GM19372 (cell line): ENCODE results near the gene PADI1.

ENCODE experiments used
- ATAC-seq: cut with Tn5 transposase; IDR thresholded peaks from one replicate; pipeline ENCODE4 v1.9.1; 2021; ENCODE audit warnings: mild to moderate bottlenecking, low read depth, moderate library complexity; ENCODE audit not compliant: unreplicated experiment

PADI1 gene

GRCh38 chr1:17213782-17214148, 8.8 kb downstream of the PADI1 start:
- ATAC-seq: no peak

GRCh38 chr1:17214876-17215544, 10.1 kb downstream of the PADI1 start:
- ATAC-seq: no peak

- ATAC-seq: no peak
Measured at GRCh38 chr1:17215545-17215890, 10.6 kb downstream of the PADI1 start.

DNA sequence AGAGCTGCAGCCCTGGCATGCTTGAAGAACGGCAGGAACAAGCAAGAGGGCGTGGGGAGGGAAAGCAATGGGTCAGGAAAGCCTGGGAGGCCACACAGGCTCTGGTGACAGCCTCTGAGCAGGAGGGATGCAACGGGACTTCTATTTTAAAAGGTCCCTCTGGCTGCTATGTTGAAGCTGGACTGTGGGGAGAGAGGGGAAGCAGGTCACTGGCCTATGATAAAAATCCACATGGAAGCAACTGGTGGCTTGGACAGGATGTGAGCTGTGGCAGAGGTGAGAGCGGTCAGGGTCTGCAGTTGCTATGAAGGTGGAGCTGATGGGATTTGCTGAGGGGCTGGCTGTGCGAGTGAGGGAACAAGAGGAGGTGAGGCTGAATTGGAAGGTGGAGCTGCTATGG, 11.2 kb downstream of the PADI1 start:
- ATAC-seq: no peak

DNA sequence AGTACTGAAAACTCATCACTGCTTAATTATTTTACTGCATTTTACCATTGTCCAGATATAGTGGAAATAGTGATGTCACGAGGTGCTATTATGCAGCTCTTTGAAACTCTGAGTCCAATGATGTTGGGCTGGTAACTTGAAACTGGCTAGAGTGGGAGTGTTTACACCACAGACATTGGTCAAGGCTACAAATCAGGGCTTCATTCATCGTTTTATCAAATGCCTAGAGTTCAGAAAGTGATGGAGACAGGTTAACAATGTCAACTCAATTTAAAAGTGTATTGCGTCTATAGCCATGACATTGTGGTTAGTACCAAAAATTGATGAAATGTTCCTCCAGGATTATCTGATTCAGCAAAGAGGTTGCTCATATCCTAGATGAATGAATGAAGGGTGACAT, 12.7 kb downstream of the PADI1 start:
- no peak for ATAC-seq

DNA sequence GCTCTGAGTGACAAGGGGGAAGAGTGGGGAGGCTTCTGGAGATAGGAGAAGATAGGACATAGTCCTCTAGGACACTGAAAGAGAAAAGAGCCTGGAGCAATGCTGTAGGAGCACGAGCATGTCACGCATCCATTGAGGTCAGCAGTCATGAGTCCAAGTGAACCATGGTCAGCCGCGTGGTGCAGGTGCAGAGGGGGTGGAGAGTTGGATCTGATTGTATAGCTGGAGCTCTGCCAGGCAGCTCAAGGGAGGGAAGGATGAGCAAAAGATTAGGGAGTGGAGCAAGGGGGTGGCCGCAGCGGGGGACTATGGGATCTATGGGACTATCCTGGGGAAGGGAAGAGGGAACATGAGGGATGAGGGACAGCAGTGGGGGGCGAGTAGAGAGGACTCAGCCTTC, 14.0 kb downstream of the PADI1 start:
- ATAC-seq: no peak

DNA sequence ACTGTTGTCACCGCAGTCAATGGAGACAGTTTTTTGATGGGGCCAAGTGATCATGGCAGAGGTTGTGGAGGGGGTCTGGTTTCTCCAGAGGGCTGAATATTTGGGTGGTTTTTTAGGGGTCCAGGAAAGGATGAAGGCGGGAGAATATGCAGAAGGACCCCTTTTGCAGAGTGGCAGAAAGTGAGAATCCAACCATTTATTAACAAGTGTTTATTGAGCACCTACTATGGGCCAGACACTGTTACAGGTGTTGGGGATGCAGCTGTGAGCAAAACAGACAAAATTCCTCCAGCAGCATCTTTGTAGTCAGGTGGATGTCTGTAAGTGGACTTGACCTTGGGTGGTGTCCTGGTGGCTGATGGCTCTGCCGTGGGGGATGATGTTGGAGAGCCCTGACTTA, 15.4 kb downstream of the PADI1 start:
- no peak for ATAC-seq

GRCh38 chr1:17222557-17222956, 17.6 kb downstream of the PADI1 start:
- no peak for ATAC-seq

- ATAC-seq: no peak
Measured at GRCh38 chr1:17224434-17224833, 19.5 kb downstream of the PADI1 start.

- ATAC-seq: no peak
Measured at GRCh38 chr1:17225140-17225539, 20.2 kb downstream of the PADI1 start.

GRCh38 chr1:17227358-17227915, 22.5 kb downstream of the PADI1 start:
- ATAC-seq: no peak

GRCh38 chr1:17228619-17229018, 23.7 kb downstream of the PADI1 start:
- no peak for ATAC-seq

DNA sequence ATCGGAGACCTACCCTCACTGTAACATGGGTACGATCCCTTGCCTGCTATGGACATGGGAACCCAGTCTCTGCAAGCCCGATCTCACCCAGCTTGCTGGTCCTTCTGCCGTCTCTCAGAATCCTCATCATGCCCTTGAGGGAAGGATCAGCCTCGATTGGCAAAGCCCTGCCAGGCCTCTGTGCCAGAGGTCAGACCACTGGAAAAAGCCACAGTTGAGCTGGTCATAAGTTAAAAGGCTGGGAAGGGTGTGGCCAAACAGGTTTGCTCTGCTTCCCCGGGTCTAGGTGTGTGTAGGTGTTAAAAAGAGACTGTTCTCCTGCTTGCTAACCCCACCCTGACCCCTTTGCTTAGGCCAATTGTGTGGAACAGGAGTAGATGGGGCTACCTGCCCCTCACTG, 24.5 kb downstream of the PADI1 start:
- no peak for ATAC-seq

GRCh38 chr1:17230106-17230505, 25.2 kb downstream of the PADI1 start:
- ATAC-seq: no peak

DNA sequence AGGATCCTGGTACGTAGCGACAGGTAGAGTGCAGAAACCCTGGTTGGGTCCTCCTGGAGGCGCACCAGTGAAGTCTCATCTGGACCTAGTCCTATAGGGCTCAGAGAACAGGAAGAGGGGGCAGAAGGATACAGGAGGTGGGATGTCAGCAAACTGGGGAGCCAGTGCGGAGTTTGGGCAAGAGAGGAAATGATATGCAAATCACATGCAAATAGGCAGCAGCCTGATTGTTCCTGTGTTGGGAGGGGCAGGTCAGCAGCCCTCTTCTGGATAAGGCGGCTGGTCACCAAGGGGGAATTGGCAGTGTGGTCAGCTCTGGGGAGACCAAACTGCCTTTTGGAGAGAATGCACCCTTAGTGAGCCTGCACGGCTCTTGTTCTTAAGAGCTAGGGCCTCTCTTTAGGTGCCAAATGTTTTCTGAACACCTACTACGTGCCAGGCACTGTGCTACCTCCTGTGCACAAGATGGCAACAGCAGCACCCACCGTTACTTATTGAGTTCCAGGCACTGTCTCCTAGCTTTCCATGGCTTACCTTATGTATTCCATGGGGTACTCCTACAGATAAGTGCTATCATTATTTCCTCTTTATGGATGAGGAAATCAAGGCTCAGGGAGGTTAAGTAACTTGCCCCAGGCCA, 25.9 kb downstream of the PADI1 start:
- ATAC-seq: no peak

DNA sequence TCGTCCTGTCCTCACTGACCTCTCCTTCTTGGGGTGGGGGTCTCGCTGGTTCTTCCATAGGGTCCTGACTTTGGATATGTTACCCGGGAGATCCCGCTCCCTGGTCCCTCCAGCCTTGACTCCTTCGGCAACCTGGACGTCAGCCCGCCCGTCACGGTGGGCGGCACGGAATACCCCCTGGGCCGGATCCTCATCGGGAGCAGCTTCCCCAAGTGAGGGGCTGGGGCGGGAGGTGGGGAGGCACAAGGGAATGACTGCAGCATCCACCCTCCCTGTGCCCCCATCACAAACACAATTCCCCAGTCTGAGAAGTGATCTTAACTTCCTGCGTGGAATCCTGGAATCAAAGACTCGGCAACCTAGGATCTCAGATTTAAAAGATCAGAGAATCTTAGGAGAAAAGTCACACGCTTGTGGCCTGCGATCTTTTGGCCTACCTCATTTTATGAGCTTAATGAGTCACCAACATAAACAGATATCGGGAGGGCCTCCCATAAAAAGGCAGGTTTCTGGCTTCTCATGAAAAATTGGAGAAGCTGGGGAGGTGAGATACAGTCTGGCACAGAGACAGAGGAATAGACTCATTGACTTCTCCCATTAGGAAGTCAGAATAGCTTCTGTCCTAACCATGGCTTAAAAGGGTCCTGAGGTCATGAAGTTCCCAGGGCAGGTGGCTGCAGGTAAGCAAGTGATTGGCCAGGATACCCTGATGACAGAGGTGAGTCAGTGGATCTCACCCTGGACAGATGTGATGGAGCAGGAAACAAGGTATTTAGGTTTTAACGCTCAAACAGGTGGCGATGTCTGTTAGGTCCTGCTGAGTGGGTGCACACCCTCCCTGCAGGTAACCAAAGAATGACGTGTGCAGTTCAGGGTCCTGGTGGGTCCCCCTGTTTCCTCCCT, 28.1 kb downstream of the PADI1 start:
- no peak for ATAC-seq

- no peak for ATAC-seq
Measured at GRCh38 chr1:17233675-17234320, 28.9 kb downstream of the PADI1 start.

DNA sequence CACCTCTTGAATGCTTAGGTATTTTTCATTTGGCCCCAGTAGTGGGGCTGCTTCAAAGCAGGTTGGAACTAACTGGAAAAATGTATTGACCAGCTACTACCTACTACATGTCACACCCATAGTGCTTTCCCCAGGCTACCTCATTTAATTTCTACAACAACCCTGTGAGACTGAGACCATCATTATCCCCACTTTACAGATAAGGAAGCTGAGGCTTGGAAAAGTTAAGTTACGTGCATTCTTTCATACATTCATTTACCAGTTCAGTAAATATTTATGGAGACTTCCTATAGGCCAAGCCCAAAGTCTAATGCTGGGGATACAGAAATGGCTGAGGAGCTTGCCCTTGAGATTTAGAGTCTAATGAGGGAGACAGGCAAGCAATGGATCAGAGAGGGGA, 29.5 kb downstream of the PADI1 start:
- ATAC-seq: no peak

DNA sequence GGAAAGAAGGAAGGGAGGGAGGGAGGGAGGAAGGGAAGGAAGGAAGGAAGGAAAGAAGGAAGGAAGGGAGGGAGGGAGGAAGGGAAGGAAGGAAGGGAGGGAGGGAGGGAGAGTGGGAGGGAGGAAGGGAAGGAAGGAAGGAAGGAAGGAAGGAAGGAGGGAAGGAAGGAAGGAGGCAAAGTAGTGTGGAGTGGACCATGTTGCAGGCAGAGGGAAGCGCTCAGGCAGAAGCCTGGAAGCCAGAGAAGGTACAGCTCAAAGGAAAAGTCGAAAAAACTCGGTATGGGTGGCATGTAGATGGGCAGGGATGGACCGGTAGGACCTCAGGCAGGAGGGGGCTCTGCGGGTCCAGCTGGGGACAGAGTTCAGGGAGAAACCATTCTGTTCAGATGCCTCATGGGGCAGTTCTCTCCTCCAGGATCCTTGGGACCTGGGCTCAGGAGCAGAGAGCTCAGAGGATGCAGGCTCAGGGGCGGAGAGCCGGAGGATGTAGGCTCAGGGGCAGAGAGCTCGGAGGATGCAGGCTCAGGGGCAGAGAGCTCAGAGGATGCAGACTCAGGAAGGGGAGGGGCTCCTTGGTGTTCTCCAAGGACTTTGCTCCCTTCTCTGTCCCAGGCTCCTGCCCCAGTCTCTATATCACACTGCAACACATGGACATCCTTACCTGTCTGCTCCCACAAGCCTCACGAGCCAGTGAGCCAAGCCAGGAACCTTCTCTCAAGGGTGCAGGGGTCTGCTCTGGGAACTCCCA, 30.4 kb downstream of the PADI1 start:
- ATAC-seq: no peak
